SU-DHL-6 (cell line): ENCODE data around the gene TBC1D3I.
"Not testable (repeated sequence)": the region's sequence is repeated elsewhere in the genome, so short reads cannot be mapped to it uniquely, and the experiment has no call there.

ENCODE experiments used
- H2AFZ ChIP-seq: fragments of 200-600 bp; sonication (generic); 2 replicates; pipeline ENCODE4 v1.6.1; 2014; ENCODE audit warnings: low read depth, mild to moderate bottlenecking, moderate library complexity, mixed read lengths, antibody characterized with exemption, low read length; ENCODE audit not compliant: severe bottlenecking
- H3F3A ChIP-seq: fragments of 200-600 bp; shearing (Covaris generic); 2 replicates; pipeline ENCODE4 v1.6.0; 2016; ENCODE audit warnings: antibody characterized with exemption, mild to moderate bottlenecking; ENCODE audit not compliant: insufficient read depth
- H3K27ac ChIP-seq: fragments of 200-600 bp; sonication (generic); 2 replicates; pipeline ENCODE4 v1.5.1; 2016; ENCODE audit warnings: low read depth, mild to moderate bottlenecking, low read length, moderate library complexity, mixed read lengths
- H3K27me3 ChIP-seq: fragments of 200-600 bp; sonication (generic), shearing (Covaris generic); 2 replicates; pipeline ENCODE4 v1.6.0; 2014; ENCODE audit warnings: mild to moderate bottlenecking, low read length
- H3K36me3 ChIP-seq: fragments of 200-600 bp; sonication (generic); 2 replicates; pipeline ENCODE4 v1.6.1; 2014; ENCODE audit warnings: mild to moderate bottlenecking, low read length, mixed read lengths
- H3K4me2 ChIP-seq: fragments of 300-600, 200-600 bp; shearing (Covaris generic), sonication (generic); 2 replicates; pipeline ENCODE4 v1.6.0; 2014; ENCODE audit warnings: low read length, low read depth, mild to moderate bottlenecking; ENCODE audit not compliant: poor library complexity, severe bottlenecking
- H3K4me3 ChIP-seq: fragments of 200-600 bp; sonication (generic); 2 replicates; pipeline ENCODE4 v1.5.1; 2014; ENCODE audit warnings: antibody characterized with exemption, low read length, mild to moderate bottlenecking, mixed read lengths; ENCODE audit not compliant: insufficient read depth, poor library complexity, severe bottlenecking
- H3K79me2 ChIP-seq: fragments of 200-600 bp; sonication (generic); 2 replicates; pipeline ENCODE4 v1.6.1; 2014; ENCODE audit warnings: mild to moderate bottlenecking, low read length, moderate library complexity; ENCODE audit not compliant: insufficient read depth
- H3K9ac ChIP-seq: fragments of 200-600 bp; sonication (generic); 2 replicates; pipeline ENCODE4 v1.7.0; 2014; ENCODE audit warnings: mild to moderate bottlenecking, low read length
- H3K9me2 ChIP-seq: fragments of 200-600 bp; sonication (generic); replicated peaks from 2 replicates; pipeline ENCODE4 v1.6.1; 2014; ENCODE audit warnings: low read length; ENCODE audit not compliant: insufficient read depth
- H3K9me3 ChIP-seq: fragments of 200-600 bp; sonication (generic); 2 replicates; pipeline ENCODE4 v1.6.1; 2014; ENCODE audit warnings: low read length, mixed read lengths; ENCODE audit not compliant: insufficient read depth
- H4K20me1 ChIP-seq: fragments of 200-600 bp; sonication (generic); 2 replicates; pipeline ENCODE4 v1.6.1; 2014; ENCODE audit warnings: low read depth, mild to moderate bottlenecking, antibody characterized with exemption, low read length, moderate library complexity, mixed read lengths
- EZH2phosphoT487 ChIP-seq: fragments of 200-600 bp; sonication (generic), shearing (Covaris generic); conservative IDR thresholded peaks from 2 replicates; pipeline ENCODE4 v1.6.1; 2018; ENCODE audit warnings: mild to moderate bottlenecking, antibody characterized with exemption, low read length, moderate library complexity, mixed read lengths
- TF ChIP-seq, protein P1 (sequence below): fragments of 200-600 bp; sonication (generic); IDR thresholded peaks from one replicate; pipeline ENCODE4 v1.5.1; 2017; ENCODE audit warnings: antibody characterized with exemption, mild to moderate bottlenecking, low read length, moderate library complexity; ENCODE audit not compliant: insufficient read depth, poor library complexity, severe bottlenecking

TBC1D3I gene

DNA sequence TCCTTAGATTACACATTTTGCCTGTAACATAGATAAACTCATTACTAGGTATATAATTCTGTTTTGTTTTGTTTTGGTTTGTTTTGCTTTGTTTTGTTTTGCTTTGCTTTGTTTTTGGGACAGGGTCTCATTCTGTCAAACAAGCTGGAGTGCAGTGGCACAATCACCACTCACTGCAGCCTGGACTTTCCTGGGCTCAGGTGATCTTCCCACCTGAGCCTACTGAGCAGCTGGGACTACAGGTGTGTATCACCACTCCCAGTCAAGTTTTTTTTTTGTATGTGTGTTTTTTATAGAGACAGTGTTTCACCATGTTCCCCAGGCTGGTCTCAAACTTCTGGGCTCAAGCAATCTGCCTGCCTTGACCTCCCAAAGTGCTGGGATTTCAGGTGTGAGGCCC lies 54.8 kb downstream of the TBC1D3I start:
- H3K9ac ChIP-seq: no peak overlapping the region
- no peaks in the 10 kb centered on the region for H4K20me1 ChIP-seq
- no peaks in the 10 kb centered on the region for H3K27me3 ChIP-seq
- no peak for TF ChIP-seq EZH2phosphoT487
- TF ChIP-seq, protein P1, sequence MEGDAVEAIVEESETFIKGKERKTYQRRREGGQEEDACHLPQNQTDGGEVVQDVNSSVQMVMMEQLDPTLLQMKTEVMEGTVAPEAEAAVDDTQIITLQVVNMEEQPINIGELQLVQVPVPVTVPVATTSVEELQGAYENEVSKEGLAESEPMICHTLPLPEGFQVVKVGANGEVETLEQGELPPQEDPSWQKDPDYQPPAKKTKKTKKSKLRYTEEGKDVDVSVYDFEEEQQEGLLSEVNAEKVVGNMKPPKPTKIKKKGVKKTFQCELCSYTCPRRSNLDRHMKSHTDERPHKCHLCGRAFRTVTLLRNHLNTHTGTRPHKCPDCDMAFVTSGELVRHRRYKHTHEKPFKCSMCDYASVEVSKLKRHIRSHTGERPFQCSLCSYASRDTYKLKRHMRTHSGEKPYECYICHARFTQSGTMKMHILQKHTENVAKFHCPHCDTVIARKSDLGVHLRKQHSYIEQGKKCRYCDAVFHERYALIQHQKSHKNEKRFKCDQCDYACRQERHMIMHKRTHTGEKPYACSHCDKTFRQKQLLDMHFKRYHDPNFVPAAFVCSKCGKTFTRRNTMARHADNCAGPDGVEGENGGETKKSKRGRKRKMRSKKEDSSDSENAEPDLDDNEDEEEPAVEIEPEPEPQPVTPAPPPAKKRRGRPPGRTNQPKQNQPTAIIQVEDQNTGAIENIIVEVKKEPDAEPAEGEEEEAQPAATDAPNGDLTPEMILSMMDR: no peak
- H3K9me2 ChIP-seq: no peaks in the 10 kb centered on the region
- H3K79me2 ChIP-seq: no peaks in the 10 kb centered on the region
- H3K4me3 ChIP-seq: no peak overlapping the region
- no peaks in the 10 kb centered on the region for H3K9me3 ChIP-seq
- H3F3A ChIP-seq: no peaks in the 10 kb centered on the region
- no peak overlapping the region for H3K27ac ChIP-seq
- no peaks in the 10 kb centered on the region for H3K36me3 ChIP-seq
- peak overlapping the region; percentile 7 for H3K4me2 ChIP-seq
- H2AFZ ChIP-seq: no peak overlapping the region

DNA sequence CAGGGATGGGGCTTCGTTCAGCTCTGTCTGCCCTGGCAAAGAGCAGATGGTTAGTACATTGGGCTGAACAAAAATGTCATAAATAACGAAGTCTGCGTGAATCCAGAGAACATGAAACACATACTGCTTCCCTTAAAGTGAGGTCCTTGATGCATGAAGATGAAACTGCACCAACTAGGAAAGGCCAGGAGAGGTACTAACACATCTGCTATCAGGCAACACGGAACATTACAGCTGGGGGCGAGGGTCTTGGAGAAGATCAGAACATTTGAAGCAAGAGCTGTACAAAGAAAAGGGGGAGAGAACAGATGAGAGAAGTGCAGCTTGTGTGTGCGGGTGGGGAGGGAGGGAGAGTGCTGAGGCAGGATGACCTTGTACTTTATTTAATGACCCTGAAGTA lies 57.0 kb downstream of the TBC1D3I start:
- not testable (repeated sequence) for H3K36me3 ChIP-seq, H3F3A ChIP-seq, H3K4me3 ChIP-seq, H4K20me1 ChIP-seq, H3K79me2 ChIP-seq, H3K27me3 ChIP-seq, H3K27ac ChIP-seq, H3K4me2 ChIP-seq, H3K9me2 ChIP-seq, H3K9me3 ChIP-seq, H3K9ac ChIP-seq, H2AFZ ChIP-seq

DNA sequence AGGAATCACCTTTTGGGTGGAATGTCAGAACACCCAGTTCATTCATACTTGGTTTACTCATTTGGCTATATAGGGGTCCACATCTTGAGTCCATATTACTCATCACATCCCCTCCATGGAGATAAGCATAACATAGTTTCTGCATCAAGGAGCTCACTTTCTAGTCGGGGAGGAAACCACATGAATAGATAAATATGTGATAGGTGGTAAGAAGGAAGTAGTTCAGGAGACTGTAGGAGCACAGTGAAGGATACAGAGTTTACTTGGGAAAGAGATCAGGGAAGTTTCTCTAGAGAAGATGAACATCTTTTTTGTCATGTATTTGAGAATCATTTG lies 57.9 kb downstream of the TBC1D3I start:
- not testable (repeated sequence) for H3K27me3 ChIP-seq, H2AFZ ChIP-seq, H3K4me3 ChIP-seq, H3K79me2 ChIP-seq, H3K9me3 ChIP-seq, H3F3A ChIP-seq, H3K9ac ChIP-seq, H3K36me3 ChIP-seq, H3K4me2 ChIP-seq, H3K27ac ChIP-seq, H4K20me1 ChIP-seq, H3K9me2 ChIP-seq

DNA sequence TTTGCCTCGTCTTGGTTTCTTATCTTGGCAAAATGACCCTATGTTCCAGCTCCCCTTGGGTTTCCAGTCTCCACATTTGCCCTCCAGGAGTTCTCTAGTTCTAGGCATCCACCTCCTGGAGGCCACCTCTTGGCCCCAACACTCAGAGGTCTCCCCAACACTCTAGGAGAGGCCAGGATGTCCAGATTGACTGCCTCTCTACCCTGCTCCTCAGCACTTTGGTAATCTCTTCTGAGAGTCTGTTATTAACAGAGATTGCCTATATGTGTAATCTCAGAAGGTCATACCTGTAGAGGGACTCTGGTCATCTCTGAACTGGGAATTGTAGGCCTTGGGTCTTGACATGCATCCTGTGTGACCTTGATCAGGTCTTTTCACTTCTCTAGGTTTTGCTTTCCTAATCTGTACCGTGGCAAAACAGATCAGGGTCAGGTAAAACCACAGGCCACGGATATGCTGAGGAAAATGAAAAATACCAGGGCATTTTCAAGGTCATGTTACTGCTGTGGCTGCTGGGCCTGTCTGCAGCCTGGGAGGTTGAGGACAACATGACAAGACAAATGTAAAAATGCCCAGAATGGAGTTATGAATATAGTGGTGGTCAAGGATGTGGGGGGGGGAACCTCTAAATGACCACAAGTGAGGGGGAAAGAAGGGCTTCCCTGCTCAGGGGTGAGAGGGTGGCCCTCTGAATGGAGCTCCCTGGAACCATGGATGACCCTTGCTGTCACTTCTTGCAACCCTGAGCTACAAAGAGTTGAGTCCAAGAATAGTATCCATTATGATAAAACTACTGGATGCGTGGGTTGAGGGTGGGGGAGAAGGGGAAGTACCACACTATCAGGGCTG lies 58.5 kb downstream of the TBC1D3I start:
- Histone ChIP-seq H2AFZ (no peak overlapping the region), H3K9ac (no peak overlapping the region), H3K9me2 (no peaks in the 10 kb centered on the region), H3K27me3 (no peaks in the 10 kb centered on the region), H3K4me3 (no peak overlapping the region), H3K4me2 (no peak overlapping the region), H4K20me1 (no peaks in the 10 kb centered on the region), H3K27ac (no peak overlapping the region), H3K36me3 (no peaks in the 10 kb centered on the region), H3K79me2 (no peaks in the 10 kb centered on the region), H3F3A (no peaks in the 10 kb centered on the region), H3K9me3 (no peaks in the 10 kb centered on the region)
- TF ChIP-seq EZH2phosphoT487: no peak
- TF ChIP-seq, protein P1: no peak
